Caco-2 (cell line): ENCODE measurements around the gene WDR27. TPM values are rescaled to one million over a fixed set of nuclear protein-coding genes. Genes with fewer than 3 reads are reported as not detected.

Source experiments
- BruUV-seq: library from RNA; stranded (reverse); fragments of 400-500 nt; replicated peaks from 2 replicates; lab custom pipeline; 2021; lab: Mats Ljungman, UMichigan
- CTCF ChIA-PET: fragments of 300-600 bp; sonication (Branson Sonifier 250); formaldehyde crosslinking; loops from one replicate; lab custom pipeline; 2022; ENCODE audit warnings: antibody characterized with exemption; lab: Charles Lee
- POLR2A ChIA-PET: fragments of 300-600 bp; sonication (Branson Sonifier 250); formaldehyde crosslinking; loops from one replicate; lab custom pipeline; 2022; ENCODE audit warnings: antibody characterized with exemption; lab: Charles Lee
- DNase-seq, 2 experiments: peaks; one replicate each; pipeline versions ENCODE4 v3.0.0 to v3.0.0-alpha.2; 2020 to 2022
- H3K27me3 ChIP-seq: replicated peaks from 2 replicates; pipeline ENCODE4 v1.6.0; 2011; ENCODE audit warnings: low read length; ENCODE audit not compliant: control insufficient read depth, insufficient read depth
- H3K36me3 ChIP-seq: 2 replicates; pipeline ENCODE4 v1.5.1; 2011; ENCODE audit warnings: low read length; ENCODE audit not compliant: control insufficient read depth, insufficient read depth
- H3K4me1 ChIP-seq: fragments of 250-450 bp; sonication (Bioruptor Pico); 2 replicates; pipeline ENCODE4 v1.5.1; 2020; ENCODE audit warnings: mild to moderate bottlenecking
- H3K4me3 ChIP-seq: 2 replicates; pipeline ENCODE4 v1.5.1; 2011; ENCODE audit warnings: low read depth, mild to moderate bottlenecking, control low read depth, low read length
- H3K9me3 ChIP-seq: fragments of 250-450 bp; sonication (Bioruptor Pico); 2 replicates; pipeline ENCODE4 v1.5.1; 2020; ENCODE audit warnings: mild to moderate bottlenecking, moderate library complexity
- H3K27ac Mint-ChIP-seq: one replicate; pipeline ENCODE4 v1.8.0; 2022; ENCODE audit warnings: mixed read lengths; ENCODE audit not compliant: unreplicated experiment
- H3K27me3 Mint-ChIP-seq: one replicate; pipeline ENCODE4 v1.8.0; 2022; ENCODE audit warnings: mixed read lengths; ENCODE audit not compliant: insufficient read depth, unreplicated experiment
- H3K36me3 Mint-ChIP-seq: one replicate; pipeline ENCODE4 v1.8.0; 2022; ENCODE audit warnings: mild to moderate bottlenecking, mixed read lengths; ENCODE audit not compliant: insufficient read depth, unreplicated experiment
- H3K4me1 Mint-ChIP-seq: one replicate; pipeline ENCODE4 v1.8.0; 2022; ENCODE audit warnings: low read depth, mixed read lengths; ENCODE audit not compliant: unreplicated experiment
- H3K4me3 Mint-ChIP-seq: one replicate; pipeline ENCODE4 v1.8.0; 2022; ENCODE audit warnings: mild to moderate bottlenecking, moderate library complexity, mixed read lengths; ENCODE audit not compliant: unreplicated experiment
- H3K9me3 Mint-ChIP-seq: one replicate; pipeline ENCODE4 v1.8.0; 2022; ENCODE audit warnings: mixed read lengths; ENCODE audit not compliant: unreplicated experiment
- CTCF ChIP-seq, 2 experiments: fragments of 200-600 bp in 1 of 2; IDR thresholded peaks; 1 replicate in 1 of 2; 2 replicates in 1 of 2; pipeline versions ENCODE4 v1.5.1 to v1.8.0; 2011 to 2022; ENCODE audit warnings: antibody characterized with exemption in 1 of 2, control low read depth in 1 of 2, inconsistent platforms in 1 of 2, low read depth in 1 of 2, low read length in 1 of 2, mild to moderate bottlenecking in 1 of 2, moderate library complexity in 1 of 2; ENCODE audit not compliant: insufficient read depth in 1 of 2, severe bottlenecking in 1 of 2, unreplicated experiment in 1 of 2
- intact Hi-C: fragments of 100-400 bp; cut with micrococcal nuclease; formaldehyde crosslinking; loops from one replicate; pipeline ENCODE4 v1.10.0; 2022; ENCODE audit not compliant: unreplicated experiment
- total RNA-seq: library from RNA; stranded (reverse); gene quantifications from 2 replicates; pipeline ENCODE4 v1.2.3, GENCODE V29; 2022

Gene WDR27
- total RNA-seq, 1 experiment from 2014 or later, result 62.9 TPM

GRCh38 chr6:169666441-169666840, 35.4 kb downstream of the WDR27 start:
- no peak overlapping the region for H3K27ac Mint-ChIP-seq
- ChIA-PET POLR2A (no interaction called here), CTCF (no interaction called here)
- no peak overlapping the region for H3K4me3 ChIP-seq
- intact Hi-C loops, result no loop called here
- TF ChIP-seq CTCF (IDR thresholded peaks at IDR 0.05; ENCODE audit: insufficient read depth in 1 of 2, low read depth in 1 of 2, low read length in 1 of 2, severe bottlenecking in 1 of 2, unreplicated experiment in 1 of 2), result no peak
- no peaks in the 10 kb centered on the region for H3K27me3 Mint-ChIP-seq
- no peaks in the 10 kb centered on the region for H3K27me3 ChIP-seq
- no peaks in the 10 kb centered on the region for H3K4me1 Mint-ChIP-seq
- no peaks in the 10 kb centered on the region for H3K4me1 ChIP-seq
- H3K4me3 Mint-ChIP-seq, result no peak overlapping the region
- H3K9me3 ChIP-seq, result no peaks in the 10 kb centered on the region
- H3K36me3 ChIP-seq, result peaks cover 4% of the 10 kb centered on the region; the same call in 1 of the 2 replicates
- peaks cover 31% of the 10 kb centered on the region for H3K36me3 Mint-ChIP-seq
- DNase-seq, result no peak
- BruUV-seq, result no TSS peak
- no peaks in the 10 kb centered on the region for H3K9me3 Mint-ChIP-seq

- Mint-ChIP-seq H3K4me1 (no peaks in the 10 kb centered on the region), H3K9me3 (no peaks in the 10 kb centered on the region), H3K36me3 (peaks cover 26% of the 10 kb centered on the region), H3K27ac (no peak overlapping the region), H3K27me3 (no peaks in the 10 kb centered on the region), H3K4me3 (no peak overlapping the region)
- Histone ChIP-seq H3K4me3 (no peak overlapping the region), H3K36me3 (peaks cover 3% of the 10 kb centered on the region; the same call in 1 of the 2 replicates), H3K9me3 (no peaks in the 10 kb centered on the region), H3K27me3 (no peaks in the 10 kb centered on the region), H3K4me1 (no peaks in the 10 kb centered on the region)
- intact Hi-C loops, result no loop called here
- ChIA-PET CTCF (no interaction called here), POLR2A (no interaction called here)
- no peak for DNase-seq
- BruUV-seq, result no TSS peak
- TF ChIP-seq CTCF (IDR thresholded peaks at IDR 0.05; ENCODE audit: insufficient read depth in 1 of 2, low read depth in 1 of 2, low read length in 1 of 2, severe bottlenecking in 1 of 2, unreplicated experiment in 1 of 2), result no peak
Measured at GRCh38 chr6:169665289-169665688, 36.5 kb downstream of the WDR27 start.

GRCh38 chr6:169664227-169664626, 37.6 kb downstream of the WDR27 start:
- H3K9me3 Mint-ChIP-seq, result no peaks in the 10 kb centered on the region
- intact Hi-C loops, result no loop called here
- no TSS peak for BruUV-seq
- CTCF ChIA-PET, result no interaction called here
- H3K27me3 Mint-ChIP-seq, result no peaks in the 10 kb centered on the region
- TF ChIP-seq CTCF (IDR thresholded peaks at IDR 0.05; ENCODE audit: insufficient read depth in 1 of 2, low read depth in 1 of 2, low read length in 1 of 2, severe bottlenecking in 1 of 2, unreplicated experiment in 1 of 2), result no peak
- no peaks in the 10 kb centered on the region for H3K27me3 ChIP-seq
- no peaks in the 10 kb centered on the region for H3K4me1 ChIP-seq
- no peaks in the 10 kb centered on the region for H3K4me1 Mint-ChIP-seq
- peaks cover 3% of the 10 kb centered on the region; the same call in 1 of the 2 replicates for H3K36me3 ChIP-seq
- H3K9me3 ChIP-seq, result no peaks in the 10 kb centered on the region
- DNase-seq, result no peak
- H3K4me3 ChIP-seq, result no peak overlapping the region
- no peak overlapping the region for H3K4me3 Mint-ChIP-seq
- peaks cover 34% of the 10 kb centered on the region for H3K36me3 Mint-ChIP-seq
- POLR2A ChIA-PET, result no interaction called here
- H3K27ac Mint-ChIP-seq, result no peak overlapping the region
